Caco-2 (cell line): Measurements from ENCODE around the gene TTYH1. TPM values are rescaled to one million over a fixed set of nuclear protein-coding genes. Genes with fewer than 3 reads are reported as not detected.
"Not testable (repeated sequence)": the region's sequence is repeated elsewhere in the genome, so short reads cannot be mapped to it uniquely, and the experiment has no call there.

Experiments used
- BruUV-seq: library from RNA; stranded (reverse); fragments of 400-500 nt; replicated peaks from 2 replicates; lab custom pipeline; 2021; lab: Mats Ljungman, UMichigan
- CTCF ChIA-PET: fragments of 300-600 bp; sonication (Branson Sonifier 250); formaldehyde crosslinking; loops from one replicate; lab custom pipeline; 2022; ENCODE audit warnings: antibody characterized with exemption; lab: Charles Lee
- POLR2A ChIA-PET: fragments of 300-600 bp; sonication (Branson Sonifier 250); formaldehyde crosslinking; loops from one replicate; lab custom pipeline; 2022; ENCODE audit warnings: antibody characterized with exemption; lab: Charles Lee
- DNase-seq, 2 experiments: peaks; one replicate each; pipeline versions ENCODE4 v3.0.0 to v3.0.0-alpha.2; 2020 to 2022
- H3K27me3 ChIP-seq: replicated peaks from 2 replicates; pipeline ENCODE4 v1.6.0; 2011; ENCODE audit warnings: low read length; ENCODE audit not compliant: control insufficient read depth, insufficient read depth
- H3K36me3 ChIP-seq: 2 replicates; pipeline ENCODE4 v1.5.1; 2011; ENCODE audit warnings: low read length; ENCODE audit not compliant: control insufficient read depth, insufficient read depth
- H3K4me1 ChIP-seq: fragments of 250-450 bp; sonication (Bioruptor Pico); 2 replicates; pipeline ENCODE4 v1.5.1; 2020; ENCODE audit warnings: mild to moderate bottlenecking
- H3K4me3 ChIP-seq: 2 replicates; pipeline ENCODE4 v1.5.1; 2011; ENCODE audit warnings: low read depth, mild to moderate bottlenecking, control low read depth, low read length
- H3K9me3 ChIP-seq: fragments of 250-450 bp; sonication (Bioruptor Pico); 2 replicates; pipeline ENCODE4 v1.5.1; 2020; ENCODE audit warnings: mild to moderate bottlenecking, moderate library complexity
- H3K27ac Mint-ChIP-seq: one replicate; pipeline ENCODE4 v1.8.0; 2022; ENCODE audit warnings: mixed read lengths; ENCODE audit not compliant: unreplicated experiment
- H3K27me3 Mint-ChIP-seq: one replicate; pipeline ENCODE4 v1.8.0; 2022; ENCODE audit warnings: mixed read lengths; ENCODE audit not compliant: insufficient read depth, unreplicated experiment
- H3K36me3 Mint-ChIP-seq: one replicate; pipeline ENCODE4 v1.8.0; 2022; ENCODE audit warnings: mild to moderate bottlenecking, mixed read lengths; ENCODE audit not compliant: insufficient read depth, unreplicated experiment
- H3K4me1 Mint-ChIP-seq: one replicate; pipeline ENCODE4 v1.8.0; 2022; ENCODE audit warnings: low read depth, mixed read lengths; ENCODE audit not compliant: unreplicated experiment
- H3K4me3 Mint-ChIP-seq: one replicate; pipeline ENCODE4 v1.8.0; 2022; ENCODE audit warnings: mild to moderate bottlenecking, moderate library complexity, mixed read lengths; ENCODE audit not compliant: unreplicated experiment
- H3K9me3 Mint-ChIP-seq: one replicate; pipeline ENCODE4 v1.8.0; 2022; ENCODE audit warnings: mixed read lengths; ENCODE audit not compliant: unreplicated experiment
- intact Hi-C: fragments of 100-400 bp; cut with micrococcal nuclease; formaldehyde crosslinking; loops from one replicate; pipeline ENCODE4 v1.10.0; 2022; ENCODE audit not compliant: unreplicated experiment
- total RNA-seq: library from RNA; stranded (reverse); gene quantifications from 2 replicates; pipeline ENCODE4 v1.2.3, GENCODE V29; 2022
- TF ChIP-seq, protein P1 (sequence below), 2 experiments: fragments of 200-600 bp in 1 of 2; IDR thresholded peaks; 1 replicate in 1 of 2; 2 replicates in 1 of 2; pipeline versions ENCODE4 v1.5.1 to v1.8.0; 2011 to 2022; ENCODE audit warnings: antibody characterized with exemption in 1 of 2, control low read depth in 1 of 2, inconsistent platforms in 1 of 2, low read depth in 1 of 2, low read length in 1 of 2, mild to moderate bottlenecking in 1 of 2, moderate library complexity in 1 of 2; ENCODE audit not compliant: insufficient read depth in 1 of 2, severe bottlenecking in 1 of 2, unreplicated experiment in 1 of 2

The TTYH1 gene
- total RNA-seq, 1 experiment from 2014 or later = not detected

- Mint-ChIP-seq H3K27ac (peak overlapping the region; percentile 99), H3K36me3 (peaks cover 53% of the 10 kb centered on the region), H3K27me3 (peaks cover 2% of the 10 kb centered on the region), H3K4me1 (peaks cover 30% of the 10 kb centered on the region), H3K4me3 (peak overlapping the region; percentile 92), H3K9me3 (no peaks in the 10 kb centered on the region)
- POLR2A ChIA-PET = interaction anchor here (0.9 kb wide), 1 partner anchor 17 kb away, joined by 4 read pairs; the partner anchor contains the start of gene LENG8
- H3K4me1 ChIP-seq = peaks cover 20% of the 10 kb centered on the region
- H3K27me3 ChIP-seq = no peaks in the 10 kb centered on the region
- TF ChIP-seq, protein P1, sequence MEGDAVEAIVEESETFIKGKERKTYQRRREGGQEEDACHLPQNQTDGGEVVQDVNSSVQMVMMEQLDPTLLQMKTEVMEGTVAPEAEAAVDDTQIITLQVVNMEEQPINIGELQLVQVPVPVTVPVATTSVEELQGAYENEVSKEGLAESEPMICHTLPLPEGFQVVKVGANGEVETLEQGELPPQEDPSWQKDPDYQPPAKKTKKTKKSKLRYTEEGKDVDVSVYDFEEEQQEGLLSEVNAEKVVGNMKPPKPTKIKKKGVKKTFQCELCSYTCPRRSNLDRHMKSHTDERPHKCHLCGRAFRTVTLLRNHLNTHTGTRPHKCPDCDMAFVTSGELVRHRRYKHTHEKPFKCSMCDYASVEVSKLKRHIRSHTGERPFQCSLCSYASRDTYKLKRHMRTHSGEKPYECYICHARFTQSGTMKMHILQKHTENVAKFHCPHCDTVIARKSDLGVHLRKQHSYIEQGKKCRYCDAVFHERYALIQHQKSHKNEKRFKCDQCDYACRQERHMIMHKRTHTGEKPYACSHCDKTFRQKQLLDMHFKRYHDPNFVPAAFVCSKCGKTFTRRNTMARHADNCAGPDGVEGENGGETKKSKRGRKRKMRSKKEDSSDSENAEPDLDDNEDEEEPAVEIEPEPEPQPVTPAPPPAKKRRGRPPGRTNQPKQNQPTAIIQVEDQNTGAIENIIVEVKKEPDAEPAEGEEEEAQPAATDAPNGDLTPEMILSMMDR (IDR thresholded peaks at IDR 0.05; ENCODE audit: insufficient read depth in 1 of 2, low read depth in 1 of 2, low read length in 1 of 2, severe bottlenecking in 1 of 2, unreplicated experiment in 1 of 2) = no peak
- no TSS peak for BruUV-seq
- no peaks in the 10 kb centered on the region for H3K9me3 ChIP-seq
- H3K36me3 ChIP-seq = no peaks in the 10 kb centered on the region
- H3K4me3 ChIP-seq = peak overlapping the region; percentile 81
- intact Hi-C loops = no loop called here
- CTCF ChIA-PET = no interaction called here
- peak in 1 of 2 experiments; percentile 70 for DNase-seq
Observed at GRCh38 chr19:54465426-54466109, 50.3 kb downstream of the TTYH1 start.

DNA sequence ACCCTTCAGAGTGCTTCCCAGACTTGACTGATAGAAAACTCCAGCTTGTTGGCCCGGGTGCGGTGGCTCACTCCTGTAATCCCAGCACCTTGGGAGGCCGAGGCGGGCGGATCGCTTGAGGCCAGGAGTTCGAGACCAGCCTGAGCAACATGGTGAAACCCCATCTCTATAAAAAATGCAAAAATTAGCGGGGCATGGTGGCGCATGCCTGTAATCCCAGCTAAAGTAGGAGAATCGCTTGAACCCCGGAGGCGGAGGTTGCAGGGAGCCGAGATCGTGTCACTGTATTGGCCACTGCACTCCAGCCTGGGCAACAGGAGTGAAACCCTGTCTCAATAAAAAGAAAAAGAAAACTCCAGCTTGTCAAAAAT lies 50.8 kb downstream of the TTYH1 start:
- Mint-ChIP-seq H3K4me3 (peak overlapping the region; percentile 92), H3K36me3 (peaks cover 48% of the 10 kb centered on the region), H3K27ac (peak overlapping the region; percentile 99), H3K4me1 (peaks cover 34% of the 10 kb centered on the region)
- H3K36me3 ChIP-seq, DNase-seq, H3K9me3 Mint-ChIP-seq, CTCF ChIA-PET, H3K9me3 ChIP-seq, H3K27me3 Mint-ChIP-seq, POLR2A ChIA-PET, BruUV-seq, intact Hi-C loops, H3K27me3 ChIP-seq: not testable (repeated sequence)
- peaks cover 20% of the 10 kb centered on the region for H3K4me1 ChIP-seq
- peak overlapping the region; percentile 81 for H3K4me3 ChIP-seq

DNA sequence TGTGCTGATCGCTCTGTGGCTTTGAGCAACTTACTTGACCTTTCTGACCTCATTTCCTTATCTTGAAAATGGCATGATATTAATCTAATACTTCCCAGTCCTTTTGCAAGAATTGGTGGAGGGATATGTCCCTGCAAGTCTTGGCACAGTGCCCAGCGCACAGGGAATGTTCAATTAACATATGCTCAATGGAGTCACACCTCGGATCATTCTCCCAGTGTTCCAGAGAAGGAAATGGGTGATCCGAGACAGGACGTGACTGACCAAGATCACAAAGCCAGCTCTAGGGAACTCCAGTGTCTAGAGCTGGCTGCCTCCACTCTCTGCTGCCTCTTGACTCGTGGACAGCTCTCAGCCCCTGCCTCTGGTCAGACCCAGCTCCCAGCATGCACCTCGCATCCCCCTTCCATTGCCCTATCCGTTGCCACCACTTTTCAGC lies 54.3 kb downstream of the TTYH1 start:
- Histone ChIP-seq H3K4me1 (peaks cover 23% of the 10 kb centered on the region), H3K4me3 (no peak overlapping the region), H3K9me3 (no peaks in the 10 kb centered on the region), H3K36me3 (no peaks in the 10 kb centered on the region), H3K27me3 (no peaks in the 10 kb centered on the region)
- POLR2A ChIA-PET = no interaction called here
- H3K27me3 Mint-ChIP-seq = peaks cover 2% of the 10 kb centered on the region
- H3K4me1 Mint-ChIP-seq = peaks cover 28% of the 10 kb centered on the region
- H3K4me3 Mint-ChIP-seq = no peak overlapping the region
- no TSS peak for BruUV-seq
- DNase-seq = no peak
- TF ChIP-seq, protein P1 (IDR thresholded peaks at IDR 0.05; ENCODE audit: insufficient read depth in 1 of 2, low read depth in 1 of 2, low read length in 1 of 2, severe bottlenecking in 1 of 2, unreplicated experiment in 1 of 2) = no peak
- intact Hi-C loops = no loop called here
- peaks cover 13% of the 10 kb centered on the region for H3K36me3 Mint-ChIP-seq
- H3K27ac Mint-ChIP-seq = peak overlapping the region; percentile 36
- no peaks in the 10 kb centered on the region for H3K9me3 Mint-ChIP-seq
- CTCF ChIA-PET = no interaction called here
